ENCODE measurements around the gene CDK5RAP2. TPM values are rescaled to one million over a fixed set of nuclear protein-coding genes. Genes with fewer than 3 reads are reported as not detected.
"Not testable (repeated sequence)": the region's sequence is repeated elsewhere in the genome, so short reads cannot be mapped to it uniquely, and the experiment has no call there.

The CDK5RAP2 gene
- 27.4 TPM for total RNA-seq

- peak; percentile 97 for ATAC-seq
- DNase-seq (ENCODE audit: low spot score): peak; percentile 96
These were observed at the start of gene CDK5RAP2 for GRCh38 chr9:120580051-120580896. Gene CDK5RAP2 (minus strand): TSS chr9:120580167. CDS start chr9:120579978, 189 bp downstream.

DNA sequence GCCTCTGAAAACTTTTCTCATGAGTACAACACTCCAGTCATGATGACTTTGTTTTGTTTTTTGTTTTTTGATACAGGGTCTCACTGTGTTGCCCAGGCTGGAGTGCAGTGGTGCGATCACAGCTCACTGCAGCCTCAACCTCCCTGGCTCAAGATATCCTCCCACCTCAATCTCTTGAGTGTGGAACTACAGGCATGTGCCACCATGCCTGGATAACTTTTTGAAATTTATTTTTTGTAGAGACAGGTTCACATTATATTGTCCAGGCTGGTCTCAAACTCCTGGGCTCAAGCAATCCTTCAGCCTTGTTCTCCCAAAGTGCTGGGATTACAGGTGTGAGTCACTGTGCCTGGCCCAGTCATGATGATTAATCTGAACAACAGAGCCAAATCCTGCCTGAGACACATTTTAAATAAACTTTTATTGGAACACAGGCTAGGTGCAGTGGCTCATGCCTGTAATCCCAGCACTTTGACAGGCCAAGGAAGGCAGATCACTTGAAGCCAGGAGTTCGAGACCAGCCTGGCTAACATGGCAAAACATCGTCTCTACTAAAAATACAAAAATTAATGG is 49.0 kb upstream of the CDK5RAP2 start:
- not testable (repeated sequence) for DNase-seq (ENCODE audit: low spot score)
- ATAC-seq: peak; percentile 23

DNA sequence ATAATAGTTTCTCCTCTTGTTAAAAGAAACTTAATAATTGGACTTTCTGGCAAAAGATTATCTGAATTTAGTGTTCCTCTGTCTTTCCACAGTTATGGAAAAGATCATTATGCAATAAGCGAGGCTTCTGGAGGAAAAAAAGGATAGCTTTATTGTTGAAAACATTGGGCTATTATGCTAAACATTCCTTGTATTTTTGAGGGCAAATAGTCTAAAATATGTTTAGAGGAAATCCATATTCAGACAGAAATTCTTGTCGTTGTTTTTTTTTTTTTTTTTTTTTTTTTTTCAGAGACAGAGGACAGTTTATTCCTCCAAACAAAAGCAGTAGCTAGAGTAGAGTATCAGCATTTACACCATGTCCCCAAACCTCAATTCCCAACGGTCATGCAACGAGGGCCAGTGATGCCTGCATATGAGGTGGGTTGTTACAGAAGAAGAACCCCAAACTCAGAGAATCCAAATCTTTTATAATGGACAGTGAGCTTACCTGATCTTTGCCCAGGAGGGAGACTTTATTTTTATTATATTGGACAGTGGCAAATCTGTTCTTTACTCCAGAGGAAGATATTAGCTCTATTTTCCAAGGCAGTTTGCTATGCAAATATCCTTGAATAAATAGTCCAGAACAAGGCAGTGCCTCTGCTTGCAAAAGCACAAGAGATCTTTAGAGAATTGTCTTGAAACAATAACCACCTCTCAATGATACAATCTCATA is 48.4 kb upstream of the CDK5RAP2 start:
- DNase-seq (ENCODE audit: low spot score) (no peak), ATAC-seq (peak; percentile 40)

- ATAC-seq (peak; percentile 47), DNase-seq (ENCODE audit: low spot score) (no peak)
These were observed 47.1 kb upstream of the CDK5RAP2 start for GRCh38 chr9:120627073-120627472.

- peak; percentile 39 for ATAC-seq
- no peak for DNase-seq (ENCODE audit: low spot score)
These were observed 46.5 kb upstream of the CDK5RAP2 start for GRCh38 chr9:120626512-120626911.

DNA sequence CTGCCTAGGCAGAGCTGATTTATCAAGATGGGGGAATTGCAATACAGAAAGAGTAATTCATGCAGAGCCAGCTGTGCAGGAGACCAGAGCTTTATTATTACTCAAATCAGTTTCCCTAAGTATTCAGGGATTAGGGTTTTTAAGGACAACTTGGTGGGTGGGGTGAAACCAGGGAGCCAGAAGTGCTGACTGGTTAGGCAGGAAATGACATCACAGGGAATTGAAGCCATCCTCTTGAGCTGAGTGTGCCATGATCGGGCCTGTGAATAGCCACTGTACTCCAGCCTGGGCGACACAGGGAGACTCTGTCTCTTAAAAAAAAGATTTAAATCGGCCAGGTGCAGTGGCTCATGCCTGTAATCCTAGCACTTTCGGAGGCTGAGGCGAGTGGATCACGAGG is 45.3 kb upstream of the CDK5RAP2 start:
- no peak for DNase-seq (ENCODE audit: low spot score)
- ATAC-seq: no peak

- no peak for DNase-seq (ENCODE audit: low spot score)
- ATAC-seq: no peak
These were observed 42.8 kb upstream of the CDK5RAP2 start for GRCh38 chr9:120622790-120623189.

GRCh38 chr9:120621941-120622340 is 42.0 kb upstream of the CDK5RAP2 start:
- ATAC-seq: no peak
- DNase-seq (ENCODE audit: low spot score): no peak

DNA sequence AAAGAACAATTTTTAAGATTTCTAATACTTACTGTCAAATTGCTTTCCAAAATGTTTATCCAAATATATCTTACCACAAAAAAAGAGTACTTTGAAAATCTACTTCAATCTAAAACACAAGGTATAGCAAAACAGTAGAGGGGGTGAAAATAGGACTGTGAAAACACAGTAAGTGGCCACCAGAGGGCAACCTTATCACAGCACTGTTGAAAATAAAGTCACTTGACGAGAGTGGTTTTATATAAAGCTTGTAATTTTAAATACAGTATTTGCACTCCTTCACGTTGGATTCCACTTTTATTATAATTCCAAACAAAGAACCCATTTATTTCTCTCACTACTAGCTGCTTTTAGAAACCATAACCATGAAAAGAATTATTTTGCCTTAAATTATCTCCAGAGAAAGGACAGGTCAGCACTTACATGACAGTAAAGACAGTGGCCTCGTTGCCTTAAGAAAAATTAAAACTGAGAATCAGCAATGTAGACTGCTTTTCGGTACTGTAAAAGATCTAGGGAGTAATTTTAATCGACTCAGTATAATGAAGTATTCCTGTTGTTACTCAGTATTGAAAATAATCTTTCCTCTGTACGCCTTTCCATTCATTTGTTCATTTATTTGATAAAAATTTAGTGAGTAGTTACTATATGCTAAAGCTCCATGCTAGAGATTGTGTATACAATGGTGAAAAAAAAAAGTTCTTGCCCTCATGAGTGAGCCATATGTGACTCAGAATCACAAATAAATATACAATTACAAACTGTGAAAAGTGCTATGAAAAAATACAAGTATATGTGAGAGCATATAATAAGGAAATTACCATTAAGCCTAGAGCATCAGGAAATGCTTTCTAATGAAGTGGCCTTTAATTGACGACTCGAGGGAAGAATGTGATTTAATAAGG is 40.0 kb upstream of the CDK5RAP2 start:
- ATAC-seq (peak; percentile 87), DNase-seq (ENCODE audit: low spot score) (peak; percentile 60)

DNA sequence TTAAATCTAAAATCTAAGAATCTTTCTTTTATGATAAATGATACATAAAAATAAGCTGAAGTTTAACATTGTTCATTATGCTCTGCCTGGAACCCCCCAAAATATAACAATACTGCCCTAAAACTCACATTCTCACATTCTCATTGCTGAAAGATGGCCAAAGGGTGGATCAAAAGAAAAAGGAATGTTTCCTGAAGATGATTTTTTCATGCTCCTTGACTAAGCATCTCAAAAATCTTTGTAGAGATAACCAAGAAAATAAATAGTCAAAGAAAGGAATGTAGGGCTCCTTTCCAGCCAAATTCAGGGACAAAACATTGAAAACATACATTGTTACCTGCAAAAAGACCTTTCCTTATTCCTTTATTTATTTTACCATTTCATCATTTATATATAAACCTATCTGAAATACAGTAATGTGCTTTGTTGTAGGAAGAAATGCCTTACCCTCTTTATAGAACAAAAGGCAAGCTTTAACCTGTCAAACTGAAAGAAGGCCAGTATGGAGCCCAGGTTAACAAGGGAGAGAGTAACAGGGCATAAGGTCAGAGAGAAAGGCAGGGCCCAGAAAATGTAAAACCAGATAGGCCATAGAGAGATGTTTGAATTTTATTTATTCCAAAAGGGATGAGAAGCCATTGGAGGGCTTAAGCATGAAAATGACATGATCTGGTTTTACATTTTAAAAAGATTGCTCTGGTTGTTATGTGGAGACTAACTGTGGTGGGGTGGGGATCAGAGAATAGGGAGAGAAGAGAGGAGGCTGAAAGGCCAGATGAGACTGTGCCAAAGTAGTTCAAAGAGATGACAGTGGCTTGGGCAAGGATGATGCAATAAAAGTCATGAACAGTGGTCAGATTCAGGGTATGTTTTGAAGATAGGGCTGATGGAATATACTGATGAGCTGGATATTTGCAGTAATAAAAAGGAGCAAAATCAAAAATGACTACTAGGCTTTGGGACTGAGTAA is 37.3 kb upstream of the CDK5RAP2 start:
- ATAC-seq (peak; percentile 85), DNase-seq (ENCODE audit: low spot score) (no peak)

GRCh38 chr9:120612218-120612617 is 32.3 kb upstream of the CDK5RAP2 start:
- DNase-seq (ENCODE audit: low spot score) (no peak), ATAC-seq (peak; percentile 54)

- DNase-seq (ENCODE audit: low spot score) (no peak), ATAC-seq (no peak)
These were observed 31.7 kb upstream of the CDK5RAP2 start for GRCh38 chr9:120611690-120612068.

DNA sequence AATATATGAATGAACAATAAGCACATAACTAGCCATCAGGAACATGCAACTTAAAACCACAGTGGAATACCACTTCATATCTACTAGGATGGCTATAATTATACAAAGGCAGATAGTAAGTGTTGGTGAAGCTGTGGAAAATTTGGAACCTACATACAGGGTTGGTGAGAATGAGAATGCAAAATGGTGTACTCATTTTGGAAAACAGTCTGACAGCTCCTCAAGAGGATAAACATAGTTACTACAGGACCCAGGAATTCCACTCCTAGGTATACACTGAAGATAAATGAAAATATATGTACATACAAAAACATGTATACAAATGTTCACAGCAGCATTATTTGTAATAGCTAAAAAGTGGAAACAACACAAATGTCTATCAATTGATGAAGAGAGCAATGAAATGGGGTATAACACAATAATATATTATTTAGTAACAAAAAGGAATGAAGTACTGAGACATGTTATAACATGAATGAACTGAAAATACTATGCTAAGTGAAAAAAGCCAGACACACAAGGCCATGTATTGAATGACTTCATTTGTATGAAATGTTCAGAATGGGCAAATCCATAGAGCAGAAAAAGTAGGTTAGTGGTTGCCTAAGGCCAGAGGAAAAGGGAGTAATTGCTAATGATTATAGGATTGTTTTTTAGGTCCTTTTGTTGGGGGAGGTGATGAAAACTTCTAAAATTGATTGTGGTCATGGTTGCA is 31.2 kb upstream of the CDK5RAP2 start:
- DNase-seq (ENCODE audit: low spot score): no peak
- peak; percentile 58 for ATAC-seq

- ATAC-seq: no peak
- DNase-seq (ENCODE audit: low spot score): no peak
These were observed 29.7 kb upstream of the CDK5RAP2 start for GRCh38 chr9:120609636-120610035.

DNA sequence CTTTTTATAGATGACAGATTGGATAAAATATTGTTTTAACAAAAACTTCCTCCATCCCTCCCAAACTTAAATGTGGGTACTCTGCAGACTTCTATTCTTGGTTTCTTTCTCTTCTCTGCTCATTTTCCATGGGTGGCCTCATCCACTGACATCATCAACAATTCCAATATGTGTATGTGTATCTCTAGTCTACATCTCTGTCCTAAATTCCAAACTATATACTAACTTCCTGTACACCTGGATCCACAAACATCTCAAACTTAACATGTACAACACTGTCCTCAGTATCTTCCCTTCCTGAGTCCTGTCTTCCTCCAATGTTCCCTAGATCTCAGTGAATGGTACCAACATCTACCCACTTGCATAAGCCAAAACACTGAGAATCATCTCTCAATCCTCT is 28.5 kb upstream of the CDK5RAP2 start:
- no peak for DNase-seq (ENCODE audit: low spot score)
- no peak for ATAC-seq

DNA sequence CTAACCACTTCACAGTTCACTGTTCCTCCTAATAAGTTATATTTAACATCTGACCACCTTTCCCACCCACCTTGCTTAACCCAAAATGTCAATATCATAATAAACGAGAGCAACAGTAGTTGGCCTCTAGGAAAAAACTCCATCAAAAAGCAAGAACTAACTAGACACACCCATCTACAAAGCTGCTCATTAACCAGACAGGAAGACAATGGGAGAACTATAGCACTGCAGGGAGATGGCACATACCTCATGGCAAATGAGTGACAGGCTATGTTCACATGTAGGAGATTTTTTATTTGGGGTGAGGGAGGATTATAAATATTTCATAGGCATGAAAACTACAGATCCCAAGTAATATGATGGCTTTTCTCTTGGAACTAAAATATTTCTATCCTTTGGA is 23.6 kb upstream of the CDK5RAP2 start:
- ATAC-seq (no peak), DNase-seq (ENCODE audit: low spot score) (no peak)

GRCh38 chr9:120603010-120603409 is 23.0 kb upstream of the CDK5RAP2 start:
- no peak for ATAC-seq
- no peak for DNase-seq (ENCODE audit: low spot score)

DNA sequence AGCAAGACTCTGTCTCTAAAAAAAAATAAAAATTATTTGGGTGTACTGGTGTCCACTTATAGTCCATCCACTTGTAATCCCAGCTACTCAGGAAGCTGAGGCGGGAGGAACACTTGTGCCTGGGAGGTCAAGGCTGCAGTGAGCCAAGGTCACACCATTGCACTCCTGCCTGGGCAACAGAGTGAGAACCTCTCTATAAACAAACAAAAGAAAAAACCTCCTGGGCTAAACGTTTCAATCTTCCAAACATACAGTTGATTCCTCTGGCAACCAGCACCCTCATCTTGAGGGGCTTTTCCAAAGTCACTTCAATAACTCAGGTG is 13.9 kb upstream of the CDK5RAP2 start:
- no peak for DNase-seq (ENCODE audit: low spot score)
- no peak for ATAC-seq
